Esophagus muscularis mucosa (tissue), 4 donors: ENCODE results near the gene AXIN1. TPM values are rescaled to one million over a fixed set of nuclear protein-coding genes. Genes with fewer than 3 reads are reported as not detected.
"Not testable (repeated sequence)": the region's sequence is repeated elsewhere in the genome, so short reads cannot be mapped to it uniquely, and the experiment has no call there.

Source experiments
- DNase-seq: peaks from one replicate; pipeline ENCODE4 v3.0.0-alpha.2; 2017; ENCODE audit errors: extremely low spot score
- H3K27ac ChIP-seq, 4 donors: fragments of 200-600 bp; sonication (generic); replicated peaks in 1 of 4; 1 replicate in 3 of 4; 2 replicates in 1 of 4; pipeline ENCODE4 v1.5.1; 2016 to 2019; ENCODE audit warnings: mild to moderate bottlenecking in 1 of 4
- H3K27me3 ChIP-seq, 4 donors: fragments of 200-600 bp; sonication (generic); one replicate each; pipeline versions ENCODE4 v1.5.1 to v1.6.0; 2016 to 2019
- H3K36me3 ChIP-seq, 4 donors: fragments of 200-600 bp; sonication (generic); one replicate each; pipeline ENCODE4 v1.5.1; 2016 to 2019
- H3K4me1 ChIP-seq, 4 donors: fragments of 200-600 bp; sonication (generic); one replicate each; pipeline ENCODE4 v1.5.1; 2016 to 2019
- H3K4me3 ChIP-seq, 4 donors: fragments of 200-600 bp; sonication (generic); 1 replicate in 2 of 4; 2 replicates in 2 of 4; pipeline ENCODE4 v1.5.1; 2016 to 2019; ENCODE audit warnings: mild to moderate bottlenecking in 4 of 4, moderate library complexity in 1 of 4
- H3K9me3 ChIP-seq, 4 donors: fragments of 200-600 bp; sonication (generic); 1 replicate in 3 of 4; 2 replicates in 1 of 4; pipeline ENCODE4 v1.5.1; 2016 to 2019
- EP300 ChIP-seq: sonication (generic); formaldehyde crosslinking; IDR thresholded peaks from one replicate; pipeline ENCODE4 v1.6.1; 2017; ENCODE audit warnings: antibody characterized with exemption
- POLR2A ChIP-seq: fragments of 450-650 bp; IDR thresholded peaks from one replicate; pipeline ENCODE4 v1.6.1; 2017; ENCODE audit warnings: antibody characterized with exemption, moderate library complexity, mild to moderate bottlenecking, low read depth
- POLR2AphosphoS5 ChIP-seq, 2 donors: sonication (generic); formaldehyde crosslinking; IDR thresholded peaks; one replicate each; pipeline ENCODE4 v1.6.1; 2017; ENCODE audit warnings: antibody characterized with exemption in 2 of 2
- whole genome bisulfite sequencing: methylation state at CpG from one replicate; pipeline ENCODE4 v1.1.5; 2018; 5-methylcytosine and 5-hydroxymethylcytosine counted together
- intact Hi-C: fragments of 100-400 bp; cut with DNase I; formaldehyde crosslinking; loops from one replicate; pipeline ENCODE4 v1.15.1; 2023
- total RNA-seq, 4 donors: library from RNA; depleted of rRNA; stranded (reverse); fragments of >200 nt; gene quantifications; one replicate each; pipeline versions ENCODE4 v1.1.0 to v1.2.1, GENCODE V29; 2016
- TF ChIP-seq, protein P1 (sequence below), 3 experiments: fragments of 200-600 bp in 2 of 3; fragments of 450-650 bp in 1 of 3; sonication (generic) in 2 of 3; IDR thresholded peaks; one replicate each; pipeline ENCODE4 v1.5.1; 2017 to 2019; ENCODE audit warnings: antibody characterized with exemption in 3 of 3, mild to moderate bottlenecking in 2 of 3, moderate library complexity in 1 of 3

AXIN1 gene
- total RNA-seq, 4 donors from 2014 or later: 24.1 to 56.2 (median 44.1) TPM

DNA sequence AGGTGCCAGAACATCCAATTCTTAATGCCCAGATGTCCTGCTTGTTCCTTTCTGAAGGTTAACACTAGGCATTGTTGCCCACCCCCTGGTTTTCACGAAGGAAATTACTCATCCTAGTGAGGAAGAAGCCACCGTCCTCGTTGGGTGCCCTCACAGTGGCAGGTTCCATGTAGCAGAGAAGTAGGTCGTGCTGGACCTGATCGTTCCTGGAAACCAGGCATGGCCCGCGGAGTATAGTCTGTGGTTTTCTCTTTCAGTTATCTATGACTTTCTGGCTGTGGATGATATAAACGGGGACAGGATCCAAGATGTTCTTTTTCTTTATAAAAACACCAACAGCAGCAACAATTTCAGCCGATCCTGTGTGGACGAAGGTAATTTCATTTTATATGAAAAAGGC, 93.3 kb downstream of the AXIN1 start:
- Histone ChIP-seq H3K27me3 (no peaks in the 10 kb centered on the region), H3K4me1 (no peaks in the 10 kb centered on the region), H3K9me3 (no peaks in the 10 kb centered on the region), H3K4me3 (no peak overlapping the region), H3K27ac (no peak overlapping the region), H3K36me3 (peaks cover 46 to 96% (median 84%) of the 10 kb centered on the region in 4 donors)
- 87% methylated on average over 10 of the region's 10 CpGs for WGBS
- DNase-seq: no peak
- intact Hi-C loops: no loop called here
- TF ChIP-seq POLR2A (no peak), EP300 (no peak), POLR2AphosphoS5 (IDR thresholded peaks at IDR 0.05) (no peak)
- TF ChIP-seq, protein P1, sequence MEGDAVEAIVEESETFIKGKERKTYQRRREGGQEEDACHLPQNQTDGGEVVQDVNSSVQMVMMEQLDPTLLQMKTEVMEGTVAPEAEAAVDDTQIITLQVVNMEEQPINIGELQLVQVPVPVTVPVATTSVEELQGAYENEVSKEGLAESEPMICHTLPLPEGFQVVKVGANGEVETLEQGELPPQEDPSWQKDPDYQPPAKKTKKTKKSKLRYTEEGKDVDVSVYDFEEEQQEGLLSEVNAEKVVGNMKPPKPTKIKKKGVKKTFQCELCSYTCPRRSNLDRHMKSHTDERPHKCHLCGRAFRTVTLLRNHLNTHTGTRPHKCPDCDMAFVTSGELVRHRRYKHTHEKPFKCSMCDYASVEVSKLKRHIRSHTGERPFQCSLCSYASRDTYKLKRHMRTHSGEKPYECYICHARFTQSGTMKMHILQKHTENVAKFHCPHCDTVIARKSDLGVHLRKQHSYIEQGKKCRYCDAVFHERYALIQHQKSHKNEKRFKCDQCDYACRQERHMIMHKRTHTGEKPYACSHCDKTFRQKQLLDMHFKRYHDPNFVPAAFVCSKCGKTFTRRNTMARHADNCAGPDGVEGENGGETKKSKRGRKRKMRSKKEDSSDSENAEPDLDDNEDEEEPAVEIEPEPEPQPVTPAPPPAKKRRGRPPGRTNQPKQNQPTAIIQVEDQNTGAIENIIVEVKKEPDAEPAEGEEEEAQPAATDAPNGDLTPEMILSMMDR (IDR thresholded peaks at IDR 0.05): no peak

DNA sequence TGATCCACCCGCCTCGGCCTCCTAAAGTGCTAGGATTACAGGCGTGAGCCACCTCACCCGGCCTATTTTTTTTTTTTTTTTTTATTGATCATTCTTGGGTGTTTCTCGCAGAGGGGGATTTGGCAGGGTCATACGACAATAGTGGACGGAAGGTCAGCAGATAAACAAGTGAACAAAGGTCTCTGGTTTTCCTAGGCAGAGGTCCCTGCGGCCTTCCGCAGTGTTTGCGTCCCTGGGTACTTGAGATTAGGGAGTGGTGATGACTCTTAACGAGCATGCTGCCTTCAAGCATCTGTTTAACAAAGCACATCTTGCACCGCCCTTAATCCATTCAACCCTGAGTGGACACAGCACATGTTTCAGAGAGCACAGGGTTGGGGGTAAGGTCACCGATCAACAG, 94.4 kb downstream of the AXIN1 start:
- DNase-seq, H3K4me1 ChIP-seq, intact Hi-C loops, H3K27me3 ChIP-seq, H3K27ac ChIP-seq, H3K9me3 ChIP-seq, H3K4me3 ChIP-seq: not testable (repeated sequence)
- peaks cover 39 to 94% (median 83%) of the 10 kb centered on the region in 4 donors for H3K36me3 ChIP-seq
- 97% methylated on average over 13 of the region's 13 CpGs for WGBS

DNA sequence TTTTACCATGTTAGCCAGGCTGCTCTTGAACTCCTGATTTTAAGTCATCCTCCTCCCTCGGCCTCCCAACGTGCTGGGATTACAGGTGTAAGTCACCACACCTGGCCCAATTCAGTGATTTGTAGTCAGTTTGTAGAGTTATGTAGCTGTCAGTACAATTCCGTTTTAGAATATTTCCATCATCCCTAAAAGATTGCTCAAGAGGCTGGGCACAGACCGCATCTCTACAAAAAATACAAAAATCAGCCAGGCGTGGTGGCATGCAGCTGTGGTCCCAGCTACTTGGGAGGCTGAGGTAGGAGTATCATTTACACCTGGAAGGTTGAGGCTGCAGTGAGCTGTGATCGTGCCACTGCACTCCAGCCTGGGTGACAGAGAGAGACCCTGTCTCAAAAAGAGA, 97.3 kb downstream of the AXIN1 start:
- WGBS: 94% methylated on average over 6 of the region's 6 CpGs
- H3K4me3 ChIP-seq: no peak overlapping the region
- H3K4me1 ChIP-seq: no peaks in the 10 kb centered on the region
- H3K9me3 ChIP-seq: no peaks in the 10 kb centered on the region
- peaks cover 21 to 91% (median 66%) of the 10 kb centered on the region in 4 donors for H3K36me3 ChIP-seq
- DNase-seq: no peak
- intact Hi-C loops: no loop called here
- no peak overlapping the region for H3K27ac ChIP-seq
- TF ChIP-seq, protein P1 (IDR thresholded peaks at IDR 0.05): no peak
- TF ChIP-seq POLR2AphosphoS5 (IDR thresholded peaks at IDR 0.05) (no peak), EP300 (no peak), POLR2A (no peak)
- H3K27me3 ChIP-seq: no peaks in the 10 kb centered on the region

GRCh38 chr16:254461-254860, 98.1 kb downstream of the AXIN1 start:
- intact Hi-C loops: no loop called here
- H3K36me3 ChIP-seq: peaks cover 23 to 91% (median 65%) of the 10 kb centered on the region in 4 donors
- TF ChIP-seq, protein P1 (IDR thresholded peaks at IDR 0.05): no peak
- TF ChIP-seq EP300 (no peak), POLR2A (no peak)
- H3K27me3 ChIP-seq: no peaks in the 10 kb centered on the region
- H3K4me3 ChIP-seq: no peak overlapping the region
- DNase-seq: no peak
- H3K27ac ChIP-seq: no peak overlapping the region
- H3K4me1 ChIP-seq: no peaks in the 10 kb centered on the region
- no peaks in the 10 kb centered on the region for H3K9me3 ChIP-seq
- 95% methylated on average over 25 of the region's 25 CpGs for WGBS

DNA sequence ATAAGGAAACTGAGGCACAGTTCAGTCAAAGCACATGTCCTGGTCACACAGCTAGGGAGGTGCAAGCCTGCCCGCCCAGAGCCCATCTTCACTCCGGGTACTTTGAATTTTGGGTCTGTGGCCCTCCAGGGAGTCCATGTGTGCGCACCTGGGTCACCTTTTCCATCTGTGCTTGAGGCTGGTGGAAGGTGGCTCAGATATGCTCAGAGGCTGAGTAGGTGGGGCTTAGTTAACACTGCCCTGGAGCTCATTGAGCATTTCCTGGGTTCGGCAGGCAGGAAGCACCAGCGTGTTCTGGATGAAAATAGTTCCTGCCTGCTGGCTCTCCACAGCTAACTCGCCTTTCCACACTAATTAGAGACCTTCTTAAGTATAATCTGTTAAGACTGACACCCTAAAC, 98.7 kb downstream of the AXIN1 start:
- DNase-seq: no peak
- TF ChIP-seq, protein P1 (IDR thresholded peaks at IDR 0.05): no peak
- H3K27me3 ChIP-seq: no peaks in the 10 kb centered on the region
- H3K4me1 ChIP-seq: no peaks in the 10 kb centered on the region
- WGBS: 84% methylated on average over 6 of the region's 6 CpGs
- H3K9me3 ChIP-seq: no peaks in the 10 kb centered on the region
- intact Hi-C loops: no loop called here
- no peak overlapping the region for H3K27ac ChIP-seq
- peaks cover 23 to 91% (median 66%) of the 10 kb centered on the region in 4 donors for H3K36me3 ChIP-seq
- H3K4me3 ChIP-seq: no peak overlapping the region
